H9 (cell line): ENCODE data around the gene ABHD17C. TPM values are rescaled to one million over a fixed set of nuclear protein-coding genes. Genes with fewer than 3 reads are reported as not detected.

ENCODE experiments used
- DNase-seq: peaks from one replicate; pipeline ENCODE4 v3.0.0-alpha.2; 2017
- H2AFZ ChIP-seq: one replicate; pipeline ENCODE4 v1.6.1; 2013; ENCODE audit warnings: mild to moderate bottlenecking, low read length, control low read depth, moderate library complexity
- H2AK5ac ChIP-seq: 2 replicates; pipeline ENCODE4 v1.6.1; 2013; ENCODE audit warnings: low read length, control low read depth, mixed read lengths; ENCODE audit not compliant: insufficient read length
- H2BK120ac ChIP-seq: one replicate; pipeline ENCODE4 v1.6.1; 2013; ENCODE audit warnings: low read depth, mild to moderate bottlenecking, low read length, control low read depth, inconsistent platforms; ENCODE audit not compliant: poor library complexity, severe bottlenecking
- H2BK12ac ChIP-seq: 2 replicates; pipeline ENCODE4 v1.6.1; 2013; ENCODE audit warnings: low read length, control low read depth, mixed read lengths, low read depth; ENCODE audit not compliant: insufficient read length
- H2BK15ac ChIP-seq: 2 replicates; pipeline ENCODE4 v1.6.1; 2013; ENCODE audit warnings: low read depth, low read length, control low read depth
- H2BK20ac ChIP-seq: one replicate; pipeline ENCODE4 v1.6.1; 2013; ENCODE audit warnings: low read depth, mild to moderate bottlenecking, low read length, control low read depth, inconsistent platforms; ENCODE audit not compliant: poor library complexity, severe bottlenecking
- H2BK5ac ChIP-seq: 2 replicates; pipeline ENCODE4 v1.6.1; 2013; ENCODE audit warnings: low read length, control low read depth, mixed read lengths; ENCODE audit not compliant: insufficient read length
- H3K14ac ChIP-seq: 2 replicates; pipeline ENCODE4 v1.6.1; 2013; ENCODE audit warnings: low read length, control low read depth; ENCODE audit not compliant: insufficient read depth
- H3K18ac ChIP-seq: 2 replicates; pipeline ENCODE4 v1.6.1; 2013; ENCODE audit warnings: low read depth, mild to moderate bottlenecking, mixed read lengths, low read length, control low read depth; ENCODE audit not compliant: insufficient read length
- H3K23ac ChIP-seq: 2 replicates; pipeline ENCODE4 v1.6.1; 2013; ENCODE audit warnings: low read length, control low read depth, mixed read lengths, low read depth; ENCODE audit not compliant: insufficient read length
- H3K23me2 ChIP-seq: 2 replicates; pipeline ENCODE4 v1.6.1; 2013; ENCODE audit warnings: low read depth, mild to moderate bottlenecking, mixed read lengths, low read length, control low read depth; ENCODE audit not compliant: insufficient read length, poor library complexity, severe bottlenecking
- H3K27ac ChIP-seq: 2 replicates; pipeline ENCODE4 v1.5.1; 2013; ENCODE audit warnings: low read length, control low read depth, mixed read lengths, low read depth; ENCODE audit not compliant: insufficient read length
- H3K27me3 ChIP-seq: 2 replicates; pipeline ENCODE4 v1.6.1; 2013; ENCODE audit warnings: low read length, control low read depth, inconsistent platforms; ENCODE audit not compliant: insufficient read depth
- H3K4ac ChIP-seq: 2 replicates; pipeline ENCODE4 v1.6.1; 2013; ENCODE audit warnings: low read depth, mild to moderate bottlenecking, control low read depth, inconsistent platforms, low read length, moderate library complexity
- H3K4me1 ChIP-seq: 2 replicates; pipeline ENCODE4 v1.6.1; 2013; ENCODE audit warnings: low read length, control low read depth, inconsistent platforms; ENCODE audit not compliant: insufficient read depth
- H3K4me2 ChIP-seq: 2 replicates; pipeline ENCODE4 v1.6.1; 2013; ENCODE audit warnings: low read length, control low read depth, mixed read lengths; ENCODE audit not compliant: insufficient read length, insufficient read depth
- H3K56ac ChIP-seq: 2 replicates; pipeline ENCODE4 v1.6.1; 2013; ENCODE audit warnings: low read depth, mild to moderate bottlenecking, mixed read lengths, low read length, control low read depth; ENCODE audit not compliant: insufficient read length
- H3K79me1 ChIP-seq: 2 replicates; pipeline ENCODE4 v1.6.1; 2013; ENCODE audit warnings: low read depth, mild to moderate bottlenecking, moderate library complexity, low read length, control low read depth, inconsistent platforms; ENCODE audit not compliant: insufficient read depth, poor library complexity, severe bottlenecking
- H3K79me2 ChIP-seq: 2 replicates; pipeline ENCODE4 v1.6.1; 2013; ENCODE audit warnings: low read length, control low read depth, inconsistent platforms; ENCODE audit not compliant: insufficient read depth
- H3K9ac ChIP-seq: 2 replicates; pipeline ENCODE4 v1.6.1; 2013; ENCODE audit warnings: low read length, control low read depth, mixed read lengths; ENCODE audit not compliant: insufficient read length; ENCODE audit errors: extremely low read depth
- H3K9me3 ChIP-seq: one replicate; pipeline ENCODE4 v1.6.1; 2013; ENCODE audit warnings: low read depth, low read length, inconsistent platforms; ENCODE audit not compliant: control insufficient read depth
- H3T11ph ChIP-seq: one replicate; pipeline ENCODE4 v1.6.1; 2013; ENCODE audit warnings: mild to moderate bottlenecking, low read length, control low read depth, inconsistent platforms
- H4K20me1 ChIP-seq: one replicate; pipeline ENCODE4 v1.6.1; 2013; ENCODE audit not compliant: control insufficient read depth, insufficient read length, insufficient read depth
- H4K5ac ChIP-seq: 2 replicates; pipeline ENCODE4 v1.6.1; 2013; ENCODE audit warnings: low read depth, mild to moderate bottlenecking, mixed read lengths, low read length, control low read depth; ENCODE audit not compliant: insufficient read length
- H4K8ac ChIP-seq: replicated peaks from 2 replicates; pipeline ENCODE4 v1.6.1; 2013; ENCODE audit warnings: low read length, control low read depth, mixed read lengths, low read depth; ENCODE audit not compliant: insufficient read length
- H4K91ac ChIP-seq: 2 replicates; pipeline ENCODE4 v1.6.1; 2013; ENCODE audit warnings: low read depth, mild to moderate bottlenecking, moderate library complexity, mixed read lengths, low read length, control low read depth; ENCODE audit not compliant: insufficient read length
- H3K27ac Mint-ChIP-seq, 3 experiments: 2 replicates in 2 of 3; 3 replicates in 1 of 3; pipeline ENCODE4 v1.8.0; 2020 to 2021; ENCODE audit warnings: mixed read lengths in 3 of 3, mild to moderate bottlenecking in 1 of 3, moderate library complexity in 1 of 3
- H3K27me3 Mint-ChIP-seq: 2 replicates; pipeline ENCODE4 v1.8.0; 2021; ENCODE audit warnings: low read depth, mild to moderate bottlenecking, moderate library complexity, mixed read lengths
- H3K36me3 Mint-ChIP-seq, 3 experiments: 2 replicates in 2 of 3; 3 replicates in 1 of 3; pipeline ENCODE4 v1.8.0; 2020 to 2021; ENCODE audit warnings: low read depth in 3 of 3, mixed read lengths in 3 of 3; ENCODE audit not compliant: insufficient read depth in 1 of 3
- H3K4me1 Mint-ChIP-seq, 2 experiments: 2 replicates each; pipeline ENCODE4 v1.8.0; 2020; ENCODE audit warnings: mixed read lengths in 2 of 2
- H3K4me3 Mint-ChIP-seq, 2 experiments: 2 replicates in 1 of 2; 3 replicates in 1 of 2; pipeline ENCODE4 v1.8.0; 2020 to 2021; ENCODE audit warnings: mild to moderate bottlenecking in 2 of 2, mixed read lengths in 2 of 2, moderate library complexity in 1 of 2
- H3K9me3 Mint-ChIP-seq, 2 experiments: 2 replicates in 1 of 2; 3 replicates in 1 of 2; pipeline ENCODE4 v1.8.0; 2020; ENCODE audit warnings: mild to moderate bottlenecking in 2 of 2, mixed read lengths in 2 of 2, moderate library complexity in 1 of 2
- CTCF ChIP-seq: fragments of 200-600 bp; sonication (generic); conservative IDR thresholded peaks from 3 replicates; pipeline ENCODE4 v1.8.0; 2021; ENCODE audit warnings: antibody characterized with exemption, mild to moderate bottlenecking
- WGBS: extraction: QIAGEN DNeasy Blood & Tissue Kit; methylation state at CpG from one replicate; pipeline ENCODE4 v1.1.7; 2013; ENCODE audit warnings: missing lambda C conversion rate, low lambda C conversion rate, mixed read lengths; ENCODE audit not compliant: insufficient read length; ENCODE audit errors: extremely low coverage; 5-methylcytosine and 5-hydroxymethylcytosine counted together
- total RNA-seq: library from RNA; stranded (reverse); gene quantifications from 2 replicates; pipeline ENCODE4 v1.2.1, GENCODE V29; 2021

ABHD17C gene
- total RNA-seq, 1 experiment from 2014 or later = 21.5 TPM

- Histone ChIP-seq H3K23me2 (no peaks in the 10 kb centered on the region), H3K14ac (no peak overlapping the region), H4K8ac (no peak overlapping the region), H3K9me3 (no peaks in the 10 kb centered on the region), H3K18ac (no peak overlapping the region), H3K79me1 (no peaks in the 10 kb centered on the region), H2BK15ac (no peak overlapping the region), H2BK12ac (no peak overlapping the region), H3K56ac (no peak overlapping the region), H2BK5ac (no peak overlapping the region), H2AK5ac (no peak overlapping the region), H3K4me1 (no peaks in the 10 kb centered on the region; the same call in 1 of the 2 replicates), H2AFZ (no peak overlapping the region), H2BK120ac (no peak overlapping the region), H3K23ac (no peak overlapping the region), H3K9ac (no peak overlapping the region), H4K20me1 (no peaks in the 10 kb centered on the region), H4K5ac (no peak overlapping the region), H3T11ph (no peak overlapping the region), H3K27me3 (no peaks in the 10 kb centered on the region), H3K79me2 (no peaks in the 10 kb centered on the region), H3K4me2 (no peak overlapping the region), H2BK20ac (no peak overlapping the region), H4K91ac (no peak overlapping the region), H3K27ac (no peak overlapping the region), H3K4ac (no peak overlapping the region)
- H3K9me3 Mint-ChIP-seq = peaks cover 3 to 4% of the 10 kb centered on the region in 2 experiments; a peak in 2 of 5 replicates
- no peak for TF ChIP-seq CTCF
- H3K4me3 Mint-ChIP-seq = no peak overlapping the region
- WGBS = no CpG with 5 or more reads among the region's 7 CpGs
- peak; percentile 30 for DNase-seq
- peaks cover 0 to 3% (median 3%) of the 10 kb centered on the region in 3 experiments; a peak in 1 of 7 replicates for H3K36me3 Mint-ChIP-seq
- H3K27me3 Mint-ChIP-seq = no peaks in the 10 kb centered on the region; the same call in none of the 2 replicates
- H3K4me1 Mint-ChIP-seq = peaks cover 12 to 13% of the 10 kb centered on the region in 2 experiments
- peak overlapping the region in 1 of 3 experiments; percentile 66; a peak in 1 of 7 replicates for H3K27ac Mint-ChIP-seq
These were observed 15.8 kb upstream of the ABHD17C start for GRCh38 chr15:80679167-80679803.
